IMR-90 (cell line): ENCODE results near the gene ASAP2. TPM values are rescaled to one million over a fixed set of nuclear protein-coding genes. Genes with fewer than 3 reads are reported as not detected.

Experiments used
- ATAC-seq: fragments of 200-7000 bp; cut with Tn5 transposase; 2 replicates; pipeline ENCODE4 v1.9.1; 2020; ENCODE audit warnings: low read depth, mild to moderate bottlenecking, moderate library complexity
- BruUV-seq: library from RNA; stranded (reverse); fragments of 400-500 nt; replicated peaks from 2 replicates; lab custom pipeline; 2021; lab: Mats Ljungman, UMichigan
- CTCF ChIA-PET: fragments of 300-600 bp; formaldehyde crosslinking; extraction: SDS; loops from one replicate; lab custom pipeline; 2021; ENCODE audit warnings: antibody characterized with exemption; lab: Yijun Ruan, JAX
- POLR2A ChIA-PET: fragments of 300-600 bp; sonication (Branson Sonifier 250); formaldehyde crosslinking; loops from one replicate; lab custom pipeline; 2022; ENCODE audit warnings: antibody characterized with exemption; ENCODE audit not compliant: unreplicated experiment; lab: Charles Lee
- DNase-seq: peaks from one replicate; pipeline ENCODE4 v3.0.0; 2013
- H2AFZ ChIP-seq: replicated peaks from 2 replicates; pipeline ENCODE3; 2013; ENCODE audit warnings: low read length, mild to moderate bottlenecking; ENCODE audit not compliant: poor library complexity
- H2AK5ac ChIP-seq: 2 replicates; pipeline ENCODE4 v1.6.1; 2013; ENCODE audit warnings: low read depth, low read length, inconsistent platforms
- H2AK9ac ChIP-seq: replicated peaks from 2 replicates; pipeline ENCODE3; 2013; ENCODE audit warnings: mild to moderate bottlenecking, low read depth, low read length, moderate library complexity; ENCODE audit not compliant: poor library complexity
- H2BK120ac ChIP-seq: 2 replicates; pipeline ENCODE4 v1.6.1; 2013; ENCODE audit warnings: low read depth, low read length, inconsistent platforms
- H2BK15ac ChIP-seq: 3 replicates; pipeline ENCODE4 v1.6.1; 2013; ENCODE audit warnings: low read depth, low read length, inconsistent platforms
- H2BK20ac ChIP-seq: 2 replicates; pipeline ENCODE4 v1.6.1; 2013; ENCODE audit warnings: low read depth, mild to moderate bottlenecking, inconsistent platforms, low read length, moderate library complexity
- H2BK5ac ChIP-seq: 2 replicates; pipeline ENCODE4 v1.6.1; 2013; ENCODE audit warnings: mild to moderate bottlenecking, low read depth, low read length, inconsistent platforms; ENCODE audit not compliant: poor library complexity, severe bottlenecking
- H3K14ac ChIP-seq: replicated peaks from 2 replicates; pipeline ENCODE4 v1.6.1; 2013; ENCODE audit warnings: low read depth, low read length, inconsistent platforms
- H3K18ac ChIP-seq: 2 replicates; pipeline ENCODE4 v1.6.1; 2013; ENCODE audit warnings: low read depth, low read length, control low read depth
- H3K23ac ChIP-seq: 2 replicates; pipeline ENCODE4 v1.6.1; 2013; ENCODE audit warnings: low read depth, low read length, inconsistent platforms
- H3K27ac ChIP-seq: 2 replicates; pipeline ENCODE4 v1.5.1; 2013; ENCODE audit warnings: mild to moderate bottlenecking, control low read depth, low read length; ENCODE audit not compliant: insufficient read depth
- H3K27me3 ChIP-seq: 2 replicates; pipeline ENCODE4 v1.6.1; 2013; ENCODE audit warnings: low read length; ENCODE audit not compliant: control insufficient read depth, insufficient read depth
- H3K36me3 ChIP-seq: 2 replicates; pipeline ENCODE4 v1.6.1; 2013; ENCODE audit warnings: low read length, mixed read lengths; ENCODE audit not compliant: control insufficient read depth, insufficient read depth
- H3K4ac ChIP-seq: 2 replicates; pipeline ENCODE4 v1.6.1; 2013; ENCODE audit warnings: low read depth, low read length, inconsistent platforms
- H3K4me1 ChIP-seq: 2 replicates; pipeline ENCODE4 v1.6.1; 2013; ENCODE audit warnings: low read length, mixed read lengths; ENCODE audit not compliant: control insufficient read depth, insufficient read depth
- H3K4me2 ChIP-seq: 2 replicates; pipeline ENCODE4 v1.6.1; 2013; ENCODE audit warnings: low read depth, mild to moderate bottlenecking, control low read depth, low read length, moderate library complexity
- H3K4me3 ChIP-seq: 2 replicates; pipeline ENCODE4 v1.5.1; 2013; ENCODE audit warnings: low read depth, mild to moderate bottlenecking, control low read depth, low read length, moderate library complexity; ENCODE audit not compliant: insufficient read depth
- H3K56ac ChIP-seq: 2 replicates; pipeline ENCODE4 v1.6.1; 2013; ENCODE audit warnings: low read length, inconsistent platforms; ENCODE audit not compliant: insufficient read depth; ENCODE audit errors: extremely low read depth
- H3K79me1 ChIP-seq, 2 experiments: 2 replicates each; pipeline ENCODE4 v1.6.1; 2013; ENCODE audit warnings: low read length in 2 of 2, inconsistent platforms in 1 of 2, low read depth in 1 of 2
- H3K9ac ChIP-seq: 2 replicates; pipeline ENCODE4 v1.6.1; 2013; ENCODE audit warnings: low read depth, low read length, control low read depth
- H3K9me1 ChIP-seq: 2 replicates; pipeline ENCODE4 v1.6.1; 2013; ENCODE audit warnings: low read length, inconsistent platforms; ENCODE audit not compliant: insufficient read depth
- H3K9me3 ChIP-seq: 2 replicates; pipeline ENCODE4 v1.6.1; 2013; ENCODE audit warnings: low read length; ENCODE audit not compliant: control insufficient read depth, insufficient read depth
- H4K20me1 ChIP-seq: 2 replicates; pipeline ENCODE4 v1.6.1; 2013; ENCODE audit warnings: low read length, inconsistent platforms; ENCODE audit not compliant: insufficient read depth
- H4K5ac ChIP-seq: 2 replicates; pipeline ENCODE4 v1.6.1; 2013; ENCODE audit warnings: mild to moderate bottlenecking, low read depth, low read length, control low read depth
- H4K8ac ChIP-seq, 2 experiments: 2 replicates each; pipeline ENCODE4 v1.6.1; 2013; ENCODE audit warnings: low read depth in 2 of 2, low read length in 2 of 2, control low read depth in 1 of 2, inconsistent platforms in 1 of 2
- H4K91ac ChIP-seq: 2 replicates; pipeline ENCODE4 v1.6.1; 2013; ENCODE audit warnings: low read depth, low read length, inconsistent platforms; ENCODE audit not compliant: insufficient read depth
- BHLHE40 ChIP-seq: fragments of 150-350 bp; IDR thresholded peaks from 2 replicates; pipeline ENCODE4 v1.6.1; 2016; ENCODE audit warnings: mild to moderate bottlenecking, low read depth, low read length
- CTCF ChIP-seq: conservative IDR thresholded peaks from 2 replicates; pipeline ENCODE4 v1.5.1; 2012; ENCODE audit warnings: mild to moderate bottlenecking, low read depth, low read length, improper control_type of control experiment
- ELK1 ChIP-seq: fragments of 150-350 bp; IDR thresholded peaks from 2 replicates; pipeline ENCODE4 v1.6.1; 2016; ENCODE audit warnings: low read depth, mild to moderate bottlenecking, low read length, moderate library complexity, borderline replicate concordance
- FOS ChIP-seq: fragments of 150-350 bp; IDR thresholded peaks from 2 replicates; pipeline ENCODE4 v1.6.1; 2016; ENCODE audit warnings: low read depth, low read length
- MAFK ChIP-seq: IDR thresholded peaks from 2 replicates; pipeline ENCODE4 v1.6.1; 2012; ENCODE audit warnings: low read depth, low read length, improper control_type of control experiment
- MAZ ChIP-seq: IDR thresholded peaks from 2 replicates; pipeline ENCODE4 v1.6.1; 2012; ENCODE audit warnings: low read depth, mild to moderate bottlenecking, low read length, improper control_type of control experiment, moderate library complexity, borderline replicate concordance
- RCOR1 ChIP-seq: IDR thresholded peaks from 2 replicates; pipeline ENCODE4 v1.6.1; 2012; ENCODE audit warnings: mild to moderate bottlenecking, low read length, improper control_type of control experiment; ENCODE audit not compliant: insufficient replicate concordance
- RFX5 ChIP-seq: IDR thresholded peaks from 2 replicates; pipeline ENCODE4 v1.8.0; 2012; ENCODE audit warnings: low read depth, mild to moderate bottlenecking, low read length, moderate library complexity
- SMC3 ChIP-seq: fragments of 150-350 bp; IDR thresholded peaks from 2 replicates; pipeline ENCODE4 v1.6.1; 2016; ENCODE audit warnings: low read depth, mild to moderate bottlenecking, antibody characterized with exemption, low read length, moderate library complexity
- USF2 ChIP-seq: fragments of 150-350 bp; IDR thresholded peaks from 2 replicates; pipeline ENCODE4 v1.6.1; 2017; ENCODE audit warnings: mild to moderate bottlenecking, antibody characterized with exemption, low read length, low read depth
- WGBS, 2 experiments: methylation state at CpG; one replicate each; pipeline versions ENCODE4 v1.1.5 to v1.1.7; 2013; ENCODE audit warnings: missing lambda C conversion rate in 2 of 2; ENCODE audit not compliant: insufficient read length in 1 of 2; ENCODE audit errors: extremely low coverage in 2 of 2; 5-methylcytosine and 5-hydroxymethylcytosine counted together
- dilution Hi-C: fragments of 300-500 bp; cut with HindIII; formaldehyde crosslinking; loops from one replicate; pipeline ENCODE4 v1.14.3; 2018; ENCODE audit warnings: low sequenced_read_pairs; ENCODE audit not compliant: unreplicated experiment
- in situ Hi-C: fragments of 300-500 bp; cut with MboI; formaldehyde crosslinking; loops from 3 replicates; pipeline ENCODE4 v1.14.3; 2019; ENCODE audit warnings: low sequenced_read_pairs, inconsistent platforms, mixed read lengths
- intact Hi-C: fragments of 100-400 bp; cut with micrococcal nuclease; formaldehyde crosslinking; loops from 2 replicates; pipeline ENCODE4 v1.10.0; 2022
- polyA plus RNA-seq, 3 experiments: library from polyadenylated mRNA; depleted of rRNA; stranded (reverse); fragments of >200 nt; gene quantifications; 2 replicates each; pipeline ENCODE4 v1.2.3, GENCODE V29; 2012; ENCODE audit warnings: low replicate concordance in 1 of 3
- total RNA-seq: library from RNA; depleted of rRNA; stranded (reverse); fragments of >200 nt; gene quantifications from 2 replicates; pipeline ENCODE4 v1.2.3, GENCODE V29; 2012

Gene ASAP2
- total and polyA plus RNA-seq, 2 of the 4 experiments (the other 2 are of a cell fraction) = 19.7 to 28.1 TPM

GRCh38 chr2:9345343-9345742, 138.7 kb downstream of the ASAP2 start:
- Histone ChIP-seq H4K8ac (no peak overlapping the region), H4K91ac (no peak overlapping the region), H2BK120ac (no peak overlapping the region), H3K36me3 (peaks cover 25% of the 10 kb centered on the region), H3K4me1 (peaks cover 4% of the 10 kb centered on the region), H2BK5ac (no peak overlapping the region), H3K27me3 (no peaks in the 10 kb centered on the region), H3K9me1 (peaks cover 22% of the 10 kb centered on the region), H3K56ac (no peak overlapping the region), H3K79me1 (peaks cover 15 to 56% of the 10 kb centered on the region in 2 experiments), H3K4me3 (no peak overlapping the region), H3K9ac (no peak overlapping the region), H4K20me1 (no peaks in the 10 kb centered on the region), H3K4me2 (no peak overlapping the region), H3K4ac (no peak overlapping the region), H3K18ac (no peak overlapping the region), H3K27ac (no peak overlapping the region), H3K14ac (no peak overlapping the region), H3K23ac (no peak overlapping the region), H2AFZ (no peak overlapping the region), H2AK9ac (no peak overlapping the region), H2AK5ac (no peak overlapping the region), H2BK15ac (no peak overlapping the region), H2BK20ac (no peak overlapping the region), H3K9me3 (no peaks in the 10 kb centered on the region), H4K5ac (no peak overlapping the region)
- intact Hi-C loops (no loop called here), dilution Hi-C loops (no loop called here), in situ Hi-C loops (loop anchor here (25.0 kb wide), 1 partner anchor 483 kb away; no protein-coding TSS in a partner anchor)
- 100% methylated on average over 1 of the region's 7 CpGs; no CpG with 5 or more reads in 1 of the 2 experiments for WGBS, 2 experiments
- DNase-seq = no peak
- ChIA-PET CTCF (no interaction called here), POLR2A (no interaction called here)
- BruUV-seq = no TSS peak
- no peak for TF ChIP-seq RCOR1
- no peak for TF ChIP-seq CTCF
- TF ChIP-seq MAZ = no peak
- TF ChIP-seq RFX5 = no peak
- TF ChIP-seq USF2 = no peak
- no peak for TF ChIP-seq BHLHE40
- TF ChIP-seq ELK1 = no peak
- no peak for TF ChIP-seq SMC3
- no peak for TF ChIP-seq MAFK
- no peak for TF ChIP-seq FOS
- ATAC-seq = no peak
